PC-3 (cell line): Measurements from ENCODE around the gene DNAJB6. TPM values are rescaled to one million over a fixed set of nuclear protein-coding genes. Genes with fewer than 3 reads are reported as not detected.

Experiments
- ATAC-seq: fragments of 200-7000 bp; cut with Tn5 transposase; 2 replicates; pipeline ENCODE4 v1.9.1; 2020; ENCODE audit warnings: mild to moderate bottlenecking, moderate library complexity
- BruUV-seq: library from RNA; stranded (reverse); fragments of 400-500 nt; replicated peaks from 2 replicates; lab custom pipeline; 2021; lab: Mats Ljungman, UMichigan
- CTCF ChIA-PET: fragments of 300-600 bp; sonication (Branson Sonifier 250); formaldehyde crosslinking; loops from one replicate; lab custom pipeline; 2022; ENCODE audit warnings: antibody characterized with exemption; lab: Charles Lee
- POLR2A ChIA-PET: fragments of 300-600 bp; sonication (Branson Sonifier 250); formaldehyde crosslinking; loops from one replicate; lab custom pipeline; 2022; ENCODE audit warnings: antibody characterized with exemption; ENCODE audit not compliant: unreplicated experiment; lab: Charles Lee
- DNase-seq: peaks from one replicate; pipeline ENCODE4 v3.0.0-alpha.2; 2015
- H2AFZ ChIP-seq: fragments of 300-600 bp; sonication (generic); 2 replicates; pipeline ENCODE4 v1.6.0; 2016; ENCODE audit warnings: antibody characterized with exemption, low read length
- H3F3A ChIP-seq: fragments of 300-600 bp; sonication (generic); one replicate; pipeline ENCODE4 v1.6.0; 2017; ENCODE audit warnings: antibody characterized with exemption, low read length, control low read depth, mild to moderate bottlenecking; ENCODE audit not compliant: unreplicated experiment
- H3K27ac ChIP-seq: fragments of 300-600 bp; sonication (generic); 2 replicates; pipeline ENCODE4 v1.5.1; 2016; ENCODE audit warnings: mild to moderate bottlenecking, low read length
- H3K27me3 ChIP-seq: fragments of 300-600 bp; sonication (generic); 2 replicates; pipeline ENCODE4 v1.6.1; 2016; ENCODE audit warnings: low read length, mixed read lengths
- H3K36me3 ChIP-seq: fragments of 300-600 bp; sonication (generic); 2 replicates; pipeline ENCODE4 v1.6.1; 2016; ENCODE audit warnings: low read depth, mixed run types, low read length, mixed read lengths
- H3K4me1 ChIP-seq: fragments of 300-600 bp; sonication (generic); 2 replicates; pipeline ENCODE4 v1.5.1; 2016; ENCODE audit warnings: low read length; ENCODE audit not compliant: insufficient read depth
- H3K4me2 ChIP-seq: fragments of 300-600 bp; sonication (generic); 2 replicates; pipeline ENCODE4 v1.6.0; 2016; ENCODE audit warnings: low read length
- H3K4me3 ChIP-seq: fragments of 300-600 bp; sonication (generic); 2 replicates; pipeline ENCODE4 v1.5.1; 2016; ENCODE audit warnings: mild to moderate bottlenecking, low read length, mixed read lengths
- H3K79me2 ChIP-seq: fragments of 300-600 bp; sonication (generic); 2 replicates; pipeline ENCODE4 v1.6.1; 2017; ENCODE audit warnings: low read length, mixed read lengths
- H3K9ac ChIP-seq: fragments of 300-600 bp; sonication (generic); 2 replicates; pipeline ENCODE4 v1.6.0; 2016; ENCODE audit warnings: mild to moderate bottlenecking, low read length
- H3K9me2 ChIP-seq: fragments of 300-600 bp; sonication (generic); replicated peaks from 2 replicates; pipeline ENCODE4 v1.6.1; 2016; ENCODE audit warnings: mixed run types, low read length, mixed read lengths
- H3K9me3 ChIP-seq: fragments of 300-600 bp; sonication (generic); 2 replicates; pipeline ENCODE4 v1.6.1; 2016; ENCODE audit warnings: low read length, mixed read lengths
- H4K20me1 ChIP-seq: fragments of 300-600 bp; sonication (generic); 2 replicates; pipeline ENCODE4 v1.6.1; 2016; ENCODE audit warnings: low read length, mixed read lengths
- EZH2 ChIP-seq: fragments of 300-600 bp; sonication (generic); IDR thresholded peaks from one replicate; pipeline ENCODE4 v1.6.1; 2017; ENCODE audit warnings: antibody characterized with exemption, mild to moderate bottlenecking, low read length; ENCODE audit not compliant: unreplicated experiment
- EZH2phosphoT487 ChIP-seq: fragments of 300-600 bp; sonication (generic); IDR thresholded peaks from 2 replicates; pipeline ENCODE4 v1.6.1; 2018; ENCODE audit warnings: mild to moderate bottlenecking, antibody characterized with exemption, low read length, borderline replicate concordance
- intact Hi-C: fragments of 100-400 bp; cut with micrococcal nuclease; formaldehyde crosslinking; loops from 2 replicates; pipeline ENCODE4 v1.9.0; 2023
- total RNA-seq: library from RNA; depleted of rRNA; stranded (reverse); fragments of >200 nt; gene quantifications from 2 replicates; pipeline ENCODE4 v1.2.3, GENCODE V29; 2014
- TF ChIP-seq, protein P1 (sequence below): fragments of 300-600 bp; sonication (generic); conservative IDR thresholded peaks from 2 replicates; pipeline ENCODE4 v1.5.1; 2017; ENCODE audit warnings: antibody characterized with exemption, low read depth, mild to moderate bottlenecking, low read length

Gene DNAJB6
- total RNA-seq, 1 experiment from 2014 or later, result 151 TPM

DNA sequence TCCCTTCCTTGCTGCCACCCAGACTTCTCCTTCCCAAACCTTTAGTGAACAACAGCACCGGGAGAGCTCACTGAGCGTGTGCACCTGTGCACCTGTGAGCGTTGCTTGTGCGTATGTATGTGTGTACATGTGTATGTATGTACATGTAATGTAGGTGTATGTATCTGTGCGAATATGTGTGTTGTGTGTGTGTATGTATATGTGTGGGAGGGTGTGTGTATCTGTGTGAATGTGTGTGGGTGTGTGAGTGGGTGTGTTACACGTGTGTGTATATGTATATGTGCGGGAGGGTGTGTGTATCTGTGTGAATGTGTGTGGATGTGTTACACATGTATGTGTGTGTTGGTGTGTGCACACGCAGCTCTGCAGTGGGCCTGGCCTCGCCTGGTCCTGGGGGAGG, 44.5 kb upstream of the DNAJB6 start:
- Histone ChIP-seq H3K9me2 (no peaks in the 10 kb centered on the region), H3K9me3 (no peaks in the 10 kb centered on the region), H3K9ac (peak overlapping the region; percentile 20), H2AFZ (no peak overlapping the region), H3K79me2 (0 out of 2 replicates have a peak, but pooled peaks cover 6% of the 10 kb centered on the region), H3K4me3 (no peak overlapping the region), H4K20me1 (no peaks in the 10 kb centered on the region), H3K4me1 (peaks cover 42% of the 10 kb centered on the region), H3K27ac (peak overlapping the region; percentile 70), H3F3A (no peaks in the 10 kb centered on the region), H3K4me2 (peak overlapping the region; percentile 50; the same call in 1 of the 2 replicates), H3K36me3 (no peaks in the 10 kb centered on the region), H3K27me3 (no peaks in the 10 kb centered on the region)
- ChIA-PET CTCF (no interaction called here), POLR2A (no interaction called here)
- ATAC-seq (no peak), DNase-seq (no peak)
- TSS peak; percentile 33 for BruUV-seq
- intact Hi-C loops, result no loop called here
- TF ChIP-seq EZH2phosphoT487 (no peak), EZH2 (no peak)
- TF ChIP-seq, protein P1, sequence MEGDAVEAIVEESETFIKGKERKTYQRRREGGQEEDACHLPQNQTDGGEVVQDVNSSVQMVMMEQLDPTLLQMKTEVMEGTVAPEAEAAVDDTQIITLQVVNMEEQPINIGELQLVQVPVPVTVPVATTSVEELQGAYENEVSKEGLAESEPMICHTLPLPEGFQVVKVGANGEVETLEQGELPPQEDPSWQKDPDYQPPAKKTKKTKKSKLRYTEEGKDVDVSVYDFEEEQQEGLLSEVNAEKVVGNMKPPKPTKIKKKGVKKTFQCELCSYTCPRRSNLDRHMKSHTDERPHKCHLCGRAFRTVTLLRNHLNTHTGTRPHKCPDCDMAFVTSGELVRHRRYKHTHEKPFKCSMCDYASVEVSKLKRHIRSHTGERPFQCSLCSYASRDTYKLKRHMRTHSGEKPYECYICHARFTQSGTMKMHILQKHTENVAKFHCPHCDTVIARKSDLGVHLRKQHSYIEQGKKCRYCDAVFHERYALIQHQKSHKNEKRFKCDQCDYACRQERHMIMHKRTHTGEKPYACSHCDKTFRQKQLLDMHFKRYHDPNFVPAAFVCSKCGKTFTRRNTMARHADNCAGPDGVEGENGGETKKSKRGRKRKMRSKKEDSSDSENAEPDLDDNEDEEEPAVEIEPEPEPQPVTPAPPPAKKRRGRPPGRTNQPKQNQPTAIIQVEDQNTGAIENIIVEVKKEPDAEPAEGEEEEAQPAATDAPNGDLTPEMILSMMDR, result no peak

DNA sequence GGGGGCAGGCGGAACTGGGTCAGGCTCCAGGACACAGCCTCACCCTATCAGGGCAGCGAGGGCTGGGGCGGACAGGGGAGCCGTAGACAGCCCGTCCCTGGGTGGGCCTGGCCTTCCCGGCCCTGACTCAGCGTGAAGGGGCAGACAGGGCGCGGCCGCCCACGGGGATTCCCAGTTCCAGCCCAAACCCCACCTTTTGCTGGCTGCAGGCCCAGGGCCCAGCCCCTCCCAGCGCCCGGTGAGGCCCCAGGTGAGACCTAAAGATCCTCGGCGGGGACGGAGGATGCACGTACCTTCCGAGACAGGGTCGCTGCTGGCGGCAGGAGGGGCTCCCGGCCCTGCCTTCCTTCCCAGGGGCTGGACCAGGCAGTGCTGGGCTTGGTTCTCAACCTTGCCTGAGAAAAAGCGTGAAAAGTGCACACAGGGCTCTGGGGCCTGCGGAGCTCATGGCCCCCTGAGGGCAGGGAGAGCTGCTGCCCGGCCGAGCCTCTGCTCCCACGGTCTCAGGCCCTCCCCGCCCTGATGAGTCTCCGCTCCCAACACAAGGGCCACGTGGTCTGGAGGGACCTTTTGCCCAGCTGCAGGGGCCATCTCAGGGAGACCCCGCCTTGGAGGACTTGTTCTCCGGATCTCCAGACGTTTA, 43.9 kb upstream of the DNAJB6 start:
- TF ChIP-seq EZH2phosphoT487, result no peak
- TF ChIP-seq, protein P1, result no peak
- TF ChIP-seq EZH2, result no peak
- ChIA-PET POLR2A (no interaction called here), CTCF (no interaction called here)
- Histone ChIP-seq H4K20me1 (no peaks in the 10 kb centered on the region), H3K79me2 (0 out of 2 replicates have a peak, but pooled peaks cover 6% of the 10 kb centered on the region), H3K4me2 (peak overlapping the region; percentile 50), H3F3A (no peaks in the 10 kb centered on the region), H3K9me2 (no peaks in the 10 kb centered on the region), H3K4me3 (peak overlapping the region; percentile 4; the same call in 1 of the 2 replicates), H3K27me3 (no peaks in the 10 kb centered on the region), H3K36me3 (no peaks in the 10 kb centered on the region), H3K9ac (peak overlapping the region; percentile 53), H2AFZ (peak overlapping the region; percentile 11; the same call in 1 of the 2 replicates), H3K27ac (peak overlapping the region; percentile 70), H3K9me3 (no peaks in the 10 kb centered on the region), H3K4me1 (peaks cover 42% of the 10 kb centered on the region)
- intact Hi-C loops, result no loop called here
- ATAC-seq, result peak; percentile 48
- TSS peak; percentile 51 for BruUV-seq
- peak; percentile 67 for DNase-seq

DNA sequence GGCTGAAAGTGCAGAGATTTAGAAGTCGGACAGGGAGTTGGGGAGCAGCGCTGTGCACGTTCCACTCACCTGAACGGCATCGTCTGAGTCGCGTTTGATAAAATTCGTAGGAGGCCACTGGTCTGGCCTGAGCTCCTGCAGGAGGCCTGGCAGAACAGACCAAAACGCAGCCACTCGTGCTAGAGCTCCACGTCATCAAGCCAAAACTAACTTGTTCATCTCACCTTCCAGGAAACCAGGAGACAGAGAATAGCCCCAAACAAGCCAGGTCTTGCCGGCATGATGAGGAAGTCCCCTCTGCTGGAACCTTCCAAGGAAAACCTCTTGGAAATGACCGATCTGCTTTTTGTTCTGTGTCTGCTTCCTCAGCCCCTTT, 43.4 kb upstream of the DNAJB6 start:
- no peaks in the 10 kb centered on the region for H3K36me3 ChIP-seq
- H3K9ac ChIP-seq, result peak overlapping the region; percentile 53
- no peaks in the 10 kb centered on the region for H3F3A ChIP-seq
- H3K27me3 ChIP-seq, result no peaks in the 10 kb centered on the region
- peak overlapping the region; percentile 70 for H3K27ac ChIP-seq
- 0 out of 2 replicates have a peak, but pooled peaks cover 6% of the 10 kb centered on the region for H3K79me2 ChIP-seq
- intact Hi-C loops, result no loop called here
- H2AFZ ChIP-seq, result no peak overlapping the region
- no peak for DNase-seq
- H3K9me2 ChIP-seq, result no peaks in the 10 kb centered on the region
- BruUV-seq, result no TSS peak
- no peaks in the 10 kb centered on the region for H3K9me3 ChIP-seq
- H3K4me2 ChIP-seq, result peak overlapping the region; percentile 50
- no peaks in the 10 kb centered on the region for H4K20me1 ChIP-seq
- no peak for ATAC-seq
- peaks cover 40% of the 10 kb centered on the region for H3K4me1 ChIP-seq
- peak overlapping the region; percentile 4; the same call in 1 of the 2 replicates for H3K4me3 ChIP-seq
- POLR2A ChIA-PET, result no interaction called here
- TF ChIP-seq, protein P1, result no peak
- TF ChIP-seq EZH2 (no peak), EZH2phosphoT487 (no peak)
- CTCF ChIA-PET, result no interaction called here
